Mesendoderm (in vitro differentiated cells): ENCODE data around the gene ADAM19.

ENCODE experiments used
- DNase-seq: peaks from one replicate; pipeline ENCODE4 v3.0.0; 2013
- H2AK5ac ChIP-seq: 2 replicates; pipeline ENCODE4 v1.6.1; 2013; ENCODE audit warnings: low read length, inconsistent platforms
- H2BK120ac ChIP-seq: 2 replicates; pipeline ENCODE4 v1.6.1; 2013; ENCODE audit warnings: low read depth, mild to moderate bottlenecking, low read length, moderate library complexity, mixed read lengths
- H2BK15ac ChIP-seq: replicated peaks from 2 replicates; pipeline ENCODE4 v1.6.1; 2013; ENCODE audit warnings: low read depth, mild to moderate bottlenecking, moderate library complexity
- H2BK5ac ChIP-seq: 2 replicates; pipeline ENCODE4 v1.6.1; 2013; ENCODE audit warnings: low read length, inconsistent platforms
- H3K18ac ChIP-seq: 2 replicates; pipeline ENCODE4 v1.6.1; 2013; ENCODE audit warnings: mild to moderate bottlenecking, low read length, mixed read lengths
- H3K23ac ChIP-seq: one replicate; pipeline ENCODE4 v1.6.1; 2013; ENCODE audit warnings: low read length
- H3K27ac ChIP-seq: 2 replicates; pipeline ENCODE4 v1.5.1; 2013; ENCODE audit warnings: low read depth, mild to moderate bottlenecking, inconsistent platforms, low read length, moderate library complexity
- H3K27me3 ChIP-seq: 2 replicates; pipeline ENCODE4 v1.6.1; 2013; ENCODE audit warnings: low read length, control low read depth, mild to moderate bottlenecking, inconsistent platforms; ENCODE audit not compliant: insufficient read depth, poor library complexity
- H3K36me3 ChIP-seq: 2 replicates; pipeline ENCODE4 v1.6.1; 2013; ENCODE audit warnings: low read length, inconsistent platforms; ENCODE audit not compliant: control insufficient read depth, insufficient read depth
- H3K4ac ChIP-seq: one replicate; pipeline ENCODE4 v1.6.1; 2013; ENCODE audit warnings: low read depth, mild to moderate bottlenecking, low read length, moderate library complexity
- H3K4me1 ChIP-seq: 2 replicates; pipeline ENCODE4 v1.6.1; 2013; ENCODE audit warnings: low read depth, low read length, inconsistent platforms; ENCODE audit not compliant: control insufficient read depth
- H3K4me2 ChIP-seq: 2 replicates; pipeline ENCODE4 v1.6.1; 2013; ENCODE audit warnings: low read length
- H3K4me3 ChIP-seq: 2 replicates; pipeline ENCODE4 v1.5.1; 2013; ENCODE audit warnings: mild to moderate bottlenecking, low read length
- H3K56ac ChIP-seq: one replicate; pipeline ENCODE4 v1.6.1; 2013; ENCODE audit warnings: low read length
- H3K79me1 ChIP-seq: 2 replicates; pipeline ENCODE4 v1.6.1; 2013; ENCODE audit warnings: low read length, inconsistent platforms
- H3K79me2 ChIP-seq: 2 replicates; pipeline ENCODE4 v1.6.1; 2013; ENCODE audit warnings: mild to moderate bottlenecking, low read length; ENCODE audit not compliant: control insufficient read depth, insufficient read depth
- H3K9ac ChIP-seq: 2 replicates; pipeline ENCODE4 v1.6.1; 2013; ENCODE audit warnings: low read length, inconsistent platforms
- H4K5ac ChIP-seq: one replicate; pipeline ENCODE4 v1.6.1; 2013; ENCODE audit warnings: low read length
- H4K8ac ChIP-seq: one replicate; pipeline ENCODE4 v1.6.1; 2013; ENCODE audit warnings: low read depth, mild to moderate bottlenecking, control low read depth, low read length, moderate library complexity
- WGBS: extraction: QIAGEN DNeasy Blood & Tissue Kit; methylation state at CpG from one replicate; pipeline ENCODE4 v1.1.7; 2013; ENCODE audit warnings: low lambda C conversion rate, missing lambda C conversion rate; ENCODE audit not compliant: insufficient coverage; ENCODE audit errors: extremely low coverage; 5-methylcytosine and 5-hydroxymethylcytosine counted together

ADAM19 gene

DNA sequence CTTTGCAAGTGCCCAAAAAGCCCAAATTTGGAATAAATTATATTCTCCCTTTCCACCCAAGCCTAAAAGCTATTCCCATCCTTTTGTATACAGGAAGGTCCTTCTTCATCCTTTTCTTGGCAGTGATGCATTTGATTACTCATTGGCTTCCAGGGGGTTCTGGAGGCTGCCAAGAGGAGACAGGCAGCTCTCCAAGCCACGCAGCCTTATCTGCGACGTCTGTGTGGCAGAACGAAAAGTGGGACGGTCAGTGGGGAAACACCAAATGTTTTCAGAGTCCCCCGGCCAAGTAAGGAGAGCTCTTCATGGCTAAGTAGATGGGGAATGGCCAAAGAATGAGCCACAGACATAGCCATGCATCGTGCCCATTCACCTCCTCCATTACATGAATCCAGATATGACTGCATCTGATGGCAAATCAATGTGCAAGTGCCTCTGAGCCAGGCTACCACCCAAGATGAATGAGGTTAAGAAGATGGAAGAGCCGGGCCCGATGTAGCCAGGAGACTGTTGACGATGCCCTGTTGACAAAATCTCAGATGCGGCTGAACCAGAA, 12.1 kb downstream of the ADAM19 start:
- no peak overlapping the region for H4K5ac ChIP-seq
- H2BK120ac ChIP-seq, result no peak overlapping the region
- H2BK5ac ChIP-seq, result no peak overlapping the region
- peaks cover 22% of the 10 kb centered on the region for H3K36me3 ChIP-seq
- peaks cover 10% of the 10 kb centered on the region for H3K4me1 ChIP-seq
- no CpG with 5 or more reads among the region's 11 CpGs for WGBS
- no peak overlapping the region for H3K4me3 ChIP-seq
- H3K56ac ChIP-seq, result no peak overlapping the region
- H3K4ac ChIP-seq, result no peak overlapping the region
- H3K27ac ChIP-seq, result no peak overlapping the region
- H3K79me2 ChIP-seq, result peaks cover 85% of the 10 kb centered on the region
- no peak for DNase-seq
- no peak overlapping the region for H2AK5ac ChIP-seq
- H4K8ac ChIP-seq, result no peak overlapping the region
- no peak overlapping the region for H3K9ac ChIP-seq
- H3K27me3 ChIP-seq, result no peaks in the 10 kb centered on the region
- peaks cover 20% of the 10 kb centered on the region for H3K79me1 ChIP-seq
- H3K23ac ChIP-seq, result no peak overlapping the region
- H3K4me2 ChIP-seq, result no peak overlapping the region
- H2BK15ac ChIP-seq, result no peak overlapping the region
- H3K18ac ChIP-seq, result no peak overlapping the region

DNA sequence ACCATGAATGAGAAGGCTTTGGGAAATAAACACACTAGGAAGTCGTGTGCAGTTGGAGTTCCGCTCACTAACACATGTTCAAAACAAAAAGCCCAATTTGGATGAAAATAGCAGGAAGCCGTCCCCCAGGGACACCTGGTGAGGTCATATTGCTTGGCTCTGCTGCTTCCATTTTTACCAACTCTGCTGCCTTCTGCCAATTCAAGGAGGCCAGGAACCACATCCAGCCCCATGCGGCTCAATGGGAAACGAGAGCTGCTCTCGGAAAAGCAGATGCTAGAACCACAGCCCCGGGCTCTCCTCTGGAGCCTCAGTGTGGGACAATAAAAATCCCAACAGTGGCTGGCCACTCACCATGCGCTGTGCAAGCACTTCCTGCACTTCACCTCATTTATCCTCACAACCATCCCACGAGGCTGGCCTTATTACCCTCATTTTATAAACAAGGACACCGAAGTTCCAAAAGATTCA, 13.4 kb downstream of the ADAM19 start:
- no peak overlapping the region for H3K4me2 ChIP-seq
- H3K79me1 ChIP-seq, result peaks cover 20% of the 10 kb centered on the region
- H3K4me1 ChIP-seq, result peaks cover 10% of the 10 kb centered on the region
- no peak overlapping the region for H2BK15ac ChIP-seq
- H3K23ac ChIP-seq, result no peak overlapping the region
- no peak for DNase-seq
- peaks cover 88% of the 10 kb centered on the region for H3K79me2 ChIP-seq
- H3K4me3 ChIP-seq, result no peak overlapping the region
- no peak overlapping the region for H4K8ac ChIP-seq
- H3K27ac ChIP-seq, result no peak overlapping the region
- no peak overlapping the region for H2BK5ac ChIP-seq
- no peak overlapping the region for H3K9ac ChIP-seq
- WGBS, result no CpG with 5 or more reads among the region's 10 CpGs
- H4K5ac ChIP-seq, result no peak overlapping the region
- H3K27me3 ChIP-seq, result no peaks in the 10 kb centered on the region
- no peak overlapping the region for H2BK120ac ChIP-seq
- no peak overlapping the region for H3K56ac ChIP-seq
- no peak overlapping the region for H3K18ac ChIP-seq
- H3K4ac ChIP-seq, result no peak overlapping the region
- no peak overlapping the region for H2AK5ac ChIP-seq
- H3K36me3 ChIP-seq, result peaks cover 21% of the 10 kb centered on the region

DNA sequence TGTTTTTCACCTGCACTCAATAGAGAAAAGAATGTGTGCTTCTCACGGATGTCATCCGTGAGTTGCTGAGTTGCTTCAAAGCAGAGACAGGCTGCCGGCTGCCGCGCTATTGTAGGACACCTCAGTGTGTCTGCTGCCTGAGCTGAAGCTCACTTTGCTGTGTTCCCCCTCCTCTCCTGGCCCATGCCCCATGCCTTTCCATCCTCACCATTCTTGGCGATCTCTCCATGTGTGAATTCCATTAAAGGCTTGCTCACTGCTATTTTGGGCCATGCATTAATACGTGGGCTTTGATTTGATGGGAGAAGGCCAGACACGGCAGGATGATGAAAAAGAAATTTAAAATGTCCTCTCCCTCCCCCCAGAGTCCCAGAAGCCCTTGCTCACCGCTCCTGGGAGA, 14.5 kb downstream of the ADAM19 start:
- H3K79me2 ChIP-seq, result peaks cover 89% of the 10 kb centered on the region
- H3K36me3 ChIP-seq, result peaks cover 18% of the 10 kb centered on the region
- H3K4ac ChIP-seq, result no peak overlapping the region
- no peak overlapping the region for H4K5ac ChIP-seq
- no peak overlapping the region for H3K56ac ChIP-seq
- H3K4me2 ChIP-seq, result no peak overlapping the region
- peaks cover 18% of the 10 kb centered on the region for H3K79me1 ChIP-seq
- H4K8ac ChIP-seq, result no peak overlapping the region
- no CpG with 5 or more reads among the region's 9 CpGs for WGBS
- H3K4me1 ChIP-seq, result peaks cover 10% of the 10 kb centered on the region
- H2BK120ac ChIP-seq, result no peak overlapping the region
- no peak overlapping the region for H3K23ac ChIP-seq
- H2BK5ac ChIP-seq, result no peak overlapping the region
- no peaks in the 10 kb centered on the region for H3K27me3 ChIP-seq
- H2AK5ac ChIP-seq, result no peak overlapping the region
- H2BK15ac ChIP-seq, result no peak overlapping the region
- no peak overlapping the region for H3K9ac ChIP-seq
- no peak overlapping the region for H3K27ac ChIP-seq
- no peak for DNase-seq
- H3K4me3 ChIP-seq, result no peak overlapping the region
- no peak overlapping the region for H3K18ac ChIP-seq

DNA sequence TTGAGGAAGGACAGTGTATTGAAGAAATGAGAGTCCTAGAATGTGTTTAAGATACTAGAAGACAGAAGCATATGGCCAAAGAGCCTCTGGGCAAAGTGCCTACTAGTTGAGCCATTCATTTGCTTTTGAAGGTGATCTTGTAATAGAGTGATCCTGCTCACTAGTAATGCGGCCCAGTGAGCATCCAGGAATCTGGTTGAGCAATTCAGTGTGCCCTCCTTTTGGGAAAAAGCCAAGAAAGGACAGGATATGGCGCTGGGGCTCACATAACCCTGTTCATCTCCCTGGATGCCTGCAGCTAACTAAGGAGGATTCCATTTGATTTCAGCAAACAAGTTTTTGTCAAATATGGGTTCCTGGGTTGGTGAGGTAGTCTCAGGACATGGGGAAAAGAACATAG, 16.3 kb downstream of the ADAM19 start:
- peaks cover 25% of the 10 kb centered on the region for H3K79me1 ChIP-seq
- H3K27ac ChIP-seq, result no peak overlapping the region
- peaks cover 93% of the 10 kb centered on the region for H3K79me2 ChIP-seq
- no peak overlapping the region for H3K23ac ChIP-seq
- no CpG with 5 or more reads among the region's 2 CpGs for WGBS
- no peak overlapping the region for H3K4me2 ChIP-seq
- no peak overlapping the region for H2BK5ac ChIP-seq
- no peak overlapping the region for H2BK15ac ChIP-seq
- no peak overlapping the region for H3K4ac ChIP-seq
- H3K9ac ChIP-seq, result no peak overlapping the region
- H3K4me3 ChIP-seq, result no peak overlapping the region
- no peak overlapping the region for H4K5ac ChIP-seq
- no peak overlapping the region for H3K56ac ChIP-seq
- H3K27me3 ChIP-seq, result no peaks in the 10 kb centered on the region
- H4K8ac ChIP-seq, result no peak overlapping the region
- peaks cover 15% of the 10 kb centered on the region for H3K36me3 ChIP-seq
- H2BK120ac ChIP-seq, result no peak overlapping the region
- H3K4me1 ChIP-seq, result peaks cover 10% of the 10 kb centered on the region
- no peak for DNase-seq
- H2AK5ac ChIP-seq, result no peak overlapping the region
- no peak overlapping the region for H3K18ac ChIP-seq

DNA sequence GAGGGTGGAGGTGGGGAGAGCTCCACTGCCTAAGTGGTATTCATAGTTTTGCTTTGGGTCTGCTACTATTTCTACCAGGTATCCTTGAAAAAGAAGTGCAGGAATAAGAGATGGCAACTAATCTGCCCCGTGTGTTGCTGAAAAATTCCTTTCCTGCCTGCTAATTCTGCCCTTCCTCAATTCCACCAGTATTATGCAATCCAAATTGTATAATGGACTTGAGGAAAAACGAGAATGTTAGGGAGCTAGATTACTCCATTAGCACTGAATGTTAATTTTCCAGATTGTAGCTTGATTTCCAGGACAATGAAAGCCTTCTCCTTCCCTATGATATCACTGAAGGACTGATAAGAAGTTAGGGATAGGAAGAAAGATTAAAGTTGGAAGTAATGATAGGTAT, 16.9 kb downstream of the ADAM19 start:
- H3K36me3 ChIP-seq, result peaks cover 14% of the 10 kb centered on the region
- H3K4me3 ChIP-seq, result no peak overlapping the region
- no peak overlapping the region for H2BK120ac ChIP-seq
- H3K27ac ChIP-seq, result no peak overlapping the region
- H4K5ac ChIP-seq, result no peak overlapping the region
- H2BK5ac ChIP-seq, result no peak overlapping the region
- H2AK5ac ChIP-seq, result no peak overlapping the region
- H3K27me3 ChIP-seq, result no peaks in the 10 kb centered on the region
- no peak overlapping the region for H3K4me2 ChIP-seq
- no peak overlapping the region for H4K8ac ChIP-seq
- H3K9ac ChIP-seq, result no peak overlapping the region
- H3K4me1 ChIP-seq, result peaks cover 10% of the 10 kb centered on the region
- H3K79me1 ChIP-seq, result peaks cover 29% of the 10 kb centered on the region
- no peak overlapping the region for H3K56ac ChIP-seq
- no peak overlapping the region for H3K18ac ChIP-seq
- no peak overlapping the region for H2BK15ac ChIP-seq
- H3K4ac ChIP-seq, result no peak overlapping the region
- peaks cover 91% of the 10 kb centered on the region for H3K79me2 ChIP-seq
- peak; percentile 69 for DNase-seq
- no CpG with 5 or more reads among the region's 2 CpGs for WGBS
- no peak overlapping the region for H3K23ac ChIP-seq

DNA sequence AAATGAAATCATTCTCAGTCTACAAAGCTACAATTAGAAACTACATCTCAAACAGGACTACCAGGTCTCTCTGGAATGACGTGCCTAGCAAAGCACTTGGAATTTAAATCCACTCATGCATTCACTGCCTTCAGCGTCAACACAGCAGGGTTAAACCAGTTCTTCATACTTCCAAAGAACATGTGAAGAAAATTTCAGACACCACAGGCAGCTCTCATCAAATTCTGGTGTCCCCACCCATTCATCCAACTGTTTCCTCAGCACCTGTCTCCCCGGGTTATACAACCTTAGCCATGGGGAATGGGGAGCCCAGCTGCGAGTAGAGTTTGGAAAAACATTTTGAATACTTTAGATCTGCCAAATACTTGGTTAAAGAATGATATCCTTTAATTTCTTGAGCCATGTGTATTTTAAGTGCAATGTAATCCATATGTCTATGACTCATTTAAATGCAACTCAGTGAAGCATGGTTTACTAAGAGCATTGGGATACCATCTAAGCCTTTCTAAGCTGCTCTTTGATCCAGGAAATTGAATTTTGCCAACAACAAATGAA, 17.5 kb downstream of the ADAM19 start:
- no peaks in the 10 kb centered on the region for H3K27me3 ChIP-seq
- DNase-seq, result no peak
- H3K56ac ChIP-seq, result no peak overlapping the region
- H2BK15ac ChIP-seq, result no peak overlapping the region
- H3K79me1 ChIP-seq, result peaks cover 29% of the 10 kb centered on the region
- peaks cover 10% of the 10 kb centered on the region for H3K4me1 ChIP-seq
- H3K79me2 ChIP-seq, result peaks cover 87% of the 10 kb centered on the region
- no peak overlapping the region for H3K4me3 ChIP-seq
- H2AK5ac ChIP-seq, result no peak overlapping the region
- no peak overlapping the region for H2BK5ac ChIP-seq
- no peak overlapping the region for H3K9ac ChIP-seq
- H2BK120ac ChIP-seq, result no peak overlapping the region
- no peak overlapping the region for H4K5ac ChIP-seq
- no peak overlapping the region for H3K4me2 ChIP-seq
- H3K27ac ChIP-seq, result no peak overlapping the region
- H3K4ac ChIP-seq, result no peak overlapping the region
- no peak overlapping the region for H3K18ac ChIP-seq
- peaks cover 14% of the 10 kb centered on the region for H3K36me3 ChIP-seq
- no peak overlapping the region for H3K23ac ChIP-seq
- H4K8ac ChIP-seq, result no peak overlapping the region
- no CpG with 5 or more reads among the region's 4 CpGs for WGBS
